Karpas-422 (cell line): ENCODE measurements around the gene NFX1. TPM values are rescaled to one million over a fixed set of nuclear protein-coding genes. Genes with fewer than 3 reads are reported as not detected.
A peak's percentile ranks its signal among the peaks of the same experiment; 100 is the strongest.
"Not testable (repeated sequence)": the region's sequence is repeated elsewhere in the genome, so short reads cannot be mapped to it uniquely, and the experiment has no call there.

Source experiments
- DNase-seq: peaks from one replicate; pipeline ENCODE4 v3.0.0-alpha.2; 2015
- H2AFZ ChIP-seq: fragments of 200-600 bp; sonication (generic); 2 replicates; pipeline ENCODE4 v1.6.1; 2014; ENCODE audit warnings: antibody characterized with exemption, low read length, mixed read lengths
- H3K27ac ChIP-seq: fragments of 200-600 bp; sonication (generic); 2 replicates; pipeline ENCODE4 v1.5.1; 2014; ENCODE audit warnings: mild to moderate bottlenecking, low read length, moderate library complexity
- H3K27me3 ChIP-seq: fragments of 200-600 bp; sonication (generic); 2 replicates; pipeline ENCODE4 v1.6.1; 2014; ENCODE audit warnings: low read length, mixed read lengths
- H3K36me3 ChIP-seq: fragments of 200-600 bp; sonication (generic); 2 replicates; pipeline ENCODE4 v1.6.1; 2014; ENCODE audit warnings: low read length, mixed read lengths; ENCODE audit not compliant: insufficient read depth
- H3K4me1 ChIP-seq: fragments of 200-600 bp; sonication (generic); 2 replicates; pipeline ENCODE4 v1.6.1; 2014; ENCODE audit warnings: mild to moderate bottlenecking, low read length, mixed read lengths
- H3K4me2 ChIP-seq: fragments of 200-600 bp; sonication (generic); 2 replicates; pipeline ENCODE4 v1.6.1; 2014; ENCODE audit warnings: low read length, low read depth, mild to moderate bottlenecking; ENCODE audit not compliant: poor library complexity, severe bottlenecking
- H3K4me3 ChIP-seq: fragments of 200-600 bp; sonication (generic); 2 replicates; pipeline ENCODE4 v1.5.1; 2014; ENCODE audit warnings: mild to moderate bottlenecking, antibody characterized with exemption, low read length, mixed read lengths
- H3K79me2 ChIP-seq: fragments of 200-600 bp; sonication (generic); 2 replicates; pipeline ENCODE4 v1.6.1; 2014; ENCODE audit warnings: mild to moderate bottlenecking, low read length, mixed read lengths
- H3K9ac ChIP-seq: fragments of 200-600 bp; sonication (generic); 2 replicates; pipeline ENCODE4 v1.6.0; 2014; ENCODE audit warnings: low read length
- H3K9me2 ChIP-seq: fragments of 200-600 bp; sonication (generic), shearing (Covaris generic); replicated peaks from 2 replicates; pipeline ENCODE4 v1.6.0; 2014; ENCODE audit warnings: mild to moderate bottlenecking, low read length, moderate library complexity; ENCODE audit not compliant: insufficient read depth
- H3K9me3 ChIP-seq: fragments of 300-700, 200-600 bp; sonication (generic); 2 replicates; pipeline ENCODE4 v1.6.1; 2014; ENCODE audit warnings: low read length, mixed read lengths
- H4K20me1 ChIP-seq: fragments of 200-600 bp; sonication (generic); 2 replicates; pipeline ENCODE4 v1.6.1; 2014; ENCODE audit warnings: mild to moderate bottlenecking, antibody characterized with exemption, low read length, low read depth; ENCODE audit not compliant: insufficient read depth
- total RNA-seq: library from RNA; depleted of rRNA; stranded (reverse); fragments of >200 nt; shearing (Covaris generic); gene quantifications from 2 replicates; pipeline ENCODE4 v1.2.3, GENCODE V29; 2014; ENCODE audit warnings: low replicate concordance

The NFX1 gene
- total RNA-seq, 1 experiment from 2014 or later = 51.4 TPM

DNA sequence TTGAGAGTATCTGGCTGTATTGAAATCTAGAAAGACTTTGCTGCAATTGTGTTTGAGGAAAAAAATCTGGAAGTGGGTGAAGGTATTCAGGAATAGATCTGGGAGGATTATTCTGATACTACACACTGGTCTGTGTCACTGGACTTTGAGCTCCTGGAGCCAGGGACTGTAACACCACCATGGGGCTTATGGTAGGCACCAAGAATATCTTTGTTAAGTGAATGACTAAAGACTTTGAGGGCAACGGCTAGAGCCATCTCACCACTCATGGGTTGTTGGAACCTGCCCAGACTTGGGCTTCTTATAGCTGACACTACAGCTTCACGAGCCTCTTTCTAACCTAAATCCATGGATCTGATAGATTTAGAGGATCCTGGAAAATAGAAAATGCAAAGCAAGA lies 10.2 kb downstream of the NFX1 start:
- Histone ChIP-seq H3K9ac (no peak overlapping the region), H3K4me1 (peaks cover 37% of the 10 kb centered on the region), H2AFZ (no peak overlapping the region), H3K4me2 (no peak overlapping the region), H3K27me3 (no peaks in the 10 kb centered on the region), H3K9me2 (no peaks in the 10 kb centered on the region), H3K9me3 (no peaks in the 10 kb centered on the region), H4K20me1 (peaks cover 16% of the 10 kb centered on the region; the same call in 1 of the 2 replicates), H3K79me2 (peaks cover 87% of the 10 kb centered on the region), H3K4me3 (no peak overlapping the region), H3K36me3 (peaks cover 68% of the 10 kb centered on the region), H3K27ac (no peak overlapping the region)
- DNase-seq = no peak

DNA sequence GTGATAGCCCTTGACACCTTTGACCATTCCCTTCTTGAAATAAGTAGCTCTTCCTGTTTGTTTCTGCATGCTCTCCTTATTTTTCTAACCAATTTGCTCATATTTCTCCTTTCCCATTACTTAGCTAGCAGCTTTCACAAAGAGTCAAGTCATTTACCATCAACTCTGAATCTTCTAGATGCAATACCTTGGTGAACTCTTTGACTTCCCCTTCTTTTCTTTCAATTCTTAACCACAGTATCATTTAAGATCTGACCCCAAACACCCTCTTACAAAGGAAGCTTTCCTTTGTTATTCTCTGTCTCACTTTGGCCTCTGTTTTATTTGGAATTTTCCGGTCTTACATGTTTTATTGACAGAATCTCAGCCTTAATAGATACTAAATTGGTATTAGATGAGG lies 14.0 kb downstream of the NFX1 start:
- H3K4me1 ChIP-seq = peaks cover 10% of the 10 kb centered on the region
- no peak overlapping the region for H2AFZ ChIP-seq
- peaks cover 74% of the 10 kb centered on the region for H3K79me2 ChIP-seq
- H3K36me3 ChIP-seq = peaks cover 74% of the 10 kb centered on the region
- H3K9me2 ChIP-seq = no peaks in the 10 kb centered on the region
- DNase-seq = no peak
- H3K27ac ChIP-seq = peak overlapping the region; percentile 8; the same call in 1 of the 2 replicates
- H3K9me3 ChIP-seq = no peaks in the 10 kb centered on the region
- H3K9ac ChIP-seq = no peak overlapping the region
- H4K20me1 ChIP-seq = 0 out of 2 replicates have a peak, but pooled peaks cover 10% of the 10 kb centered on the region
- H3K4me2 ChIP-seq = no peak overlapping the region
- no peak overlapping the region for H3K4me3 ChIP-seq
- H3K27me3 ChIP-seq = no peaks in the 10 kb centered on the region

DNA sequence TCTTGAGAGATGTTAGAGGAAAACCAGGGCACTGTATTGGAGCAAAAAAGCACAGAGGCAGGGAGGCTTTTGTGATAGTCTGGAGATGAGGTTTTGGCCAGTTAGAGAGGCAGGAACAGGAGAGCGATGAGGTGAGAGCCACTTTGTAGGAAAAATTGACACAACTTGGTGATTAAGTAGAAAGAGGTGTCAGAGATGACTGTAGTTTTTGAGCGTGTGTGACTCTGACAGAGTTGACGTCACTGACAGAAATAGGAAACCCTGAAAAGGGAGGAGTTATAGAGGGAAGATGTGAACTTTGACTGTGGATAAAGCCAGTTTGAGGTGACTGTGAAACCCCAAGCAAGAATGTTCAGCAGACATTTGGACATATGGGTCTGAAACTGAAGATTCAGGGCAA lies 15.7 kb downstream of the NFX1 start:
- Histone ChIP-seq H3K36me3 (peaks cover 65% of the 10 kb centered on the region), H3K9ac (no peak overlapping the region), H3K4me1 (peaks cover 24% of the 10 kb centered on the region), H4K20me1 (0 out of 2 replicates have a peak, but pooled peaks cover 2% of the 10 kb centered on the region), H3K27ac (no peak overlapping the region), H3K4me2 (no peak overlapping the region), H2AFZ (no peak overlapping the region), H3K27me3 (no peaks in the 10 kb centered on the region), H3K9me2 (no peaks in the 10 kb centered on the region), H3K9me3 (no peaks in the 10 kb centered on the region), H3K79me2 (peaks cover 65% of the 10 kb centered on the region), H3K4me3 (no peak overlapping the region)
- no peak for DNase-seq

DNA sequence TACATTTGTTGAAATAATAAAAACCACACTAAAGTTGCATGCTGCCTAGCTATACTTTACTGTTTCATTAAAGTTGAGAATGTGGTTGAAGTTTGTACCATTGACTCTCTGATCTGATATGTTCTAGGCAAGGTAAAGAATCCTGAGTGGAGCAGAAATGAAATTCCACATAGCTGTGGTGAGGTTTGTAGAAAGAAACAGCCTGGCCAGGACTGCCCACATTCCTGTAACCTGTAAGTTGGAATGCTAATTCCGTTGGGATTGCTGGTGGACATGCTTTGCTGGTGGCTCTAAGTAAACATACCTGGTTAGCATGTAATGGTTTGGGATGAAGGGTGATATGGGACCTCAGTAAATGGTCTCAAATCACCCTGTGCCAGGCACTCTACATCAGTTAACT lies 16.8 kb downstream of the NFX1 start:
- DNase-seq = no peak
- Histone ChIP-seq H3K9ac (no peak overlapping the region), H3K4me3 (no peak overlapping the region), H3K36me3 (peaks cover 62% of the 10 kb centered on the region), H3K27me3 (no peaks in the 10 kb centered on the region), H2AFZ (no peak overlapping the region), H3K4me1 (peaks cover 24% of the 10 kb centered on the region), H3K27ac (no peak overlapping the region), H3K4me2 (no peak overlapping the region), H4K20me1 (no peaks in the 10 kb centered on the region), H3K9me3 (no peaks in the 10 kb centered on the region), H3K9me2 (no peaks in the 10 kb centered on the region), H3K79me2 (peaks cover 63% of the 10 kb centered on the region)

DNA sequence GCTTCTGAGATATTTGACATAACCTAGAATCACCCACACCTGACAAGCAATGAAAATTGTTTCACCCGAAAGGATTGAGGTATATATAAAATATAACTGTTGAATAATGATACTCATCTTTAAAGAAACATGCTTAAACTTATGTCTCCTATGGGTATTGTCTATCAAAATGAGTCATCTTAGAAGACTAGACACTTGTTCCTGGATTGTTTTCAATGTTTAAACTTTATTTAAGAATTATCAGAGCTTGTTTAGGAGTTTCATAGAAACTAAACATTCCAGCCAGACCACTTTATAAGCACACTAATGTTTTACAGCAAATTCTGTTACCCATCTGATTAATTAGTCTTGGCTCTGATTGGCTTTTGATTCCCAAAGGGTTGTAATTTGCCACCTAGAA lies 19.6 kb downstream of the NFX1 start:
- Histone ChIP-seq H3K27ac (peak overlapping the region; percentile 55), H3K27me3 (no peaks in the 10 kb centered on the region), H3K9me3 (no peaks in the 10 kb centered on the region), H3K36me3 (peaks cover 61% of the 10 kb centered on the region), H4K20me1 (no peaks in the 10 kb centered on the region), H2AFZ (no peak overlapping the region), H3K4me3 (no peak overlapping the region), H3K79me2 (peaks cover 40% of the 10 kb centered on the region), H3K9me2 (no peaks in the 10 kb centered on the region), H3K4me2 (peak overlapping the region; percentile 18), H3K9ac (no peak overlapping the region), H3K4me1 (peaks cover 24% of the 10 kb centered on the region)
- no peak for DNase-seq

DNA sequence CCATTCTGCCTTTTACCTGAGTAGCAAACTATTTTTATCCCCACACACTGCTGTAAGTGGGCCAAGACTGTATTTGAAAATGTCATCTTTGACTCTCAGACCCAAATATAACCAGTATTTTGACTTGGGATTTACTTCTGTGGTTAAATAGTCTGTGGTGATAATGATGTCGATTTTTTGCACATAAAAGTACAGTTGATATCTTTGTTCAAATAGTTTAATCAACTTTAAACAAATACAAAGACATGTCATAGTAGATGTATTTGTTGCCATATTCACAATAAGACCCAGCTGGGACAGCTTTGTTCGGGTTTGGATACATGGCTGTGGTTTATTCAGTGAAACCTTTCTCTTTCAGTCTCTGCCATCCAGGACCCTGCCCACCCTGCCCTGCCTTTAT lies 20.4 kb downstream of the NFX1 start:
- Histone ChIP-seq H3K27ac (peak overlapping the region; percentile 55), H4K20me1 (no peaks in the 10 kb centered on the region), H3K9me2 (no peaks in the 10 kb centered on the region), H2AFZ (no peak overlapping the region), H3K79me2 (peaks cover 33% of the 10 kb centered on the region), H3K9me3 (no peaks in the 10 kb centered on the region), H3K4me2 (no peak overlapping the region), H3K4me1 (peaks cover 24% of the 10 kb centered on the region), H3K27me3 (no peaks in the 10 kb centered on the region), H3K36me3 (peaks cover 54% of the 10 kb centered on the region), H3K9ac (no peak overlapping the region), H3K4me3 (no peak overlapping the region)
- no peak for DNase-seq

DNA sequence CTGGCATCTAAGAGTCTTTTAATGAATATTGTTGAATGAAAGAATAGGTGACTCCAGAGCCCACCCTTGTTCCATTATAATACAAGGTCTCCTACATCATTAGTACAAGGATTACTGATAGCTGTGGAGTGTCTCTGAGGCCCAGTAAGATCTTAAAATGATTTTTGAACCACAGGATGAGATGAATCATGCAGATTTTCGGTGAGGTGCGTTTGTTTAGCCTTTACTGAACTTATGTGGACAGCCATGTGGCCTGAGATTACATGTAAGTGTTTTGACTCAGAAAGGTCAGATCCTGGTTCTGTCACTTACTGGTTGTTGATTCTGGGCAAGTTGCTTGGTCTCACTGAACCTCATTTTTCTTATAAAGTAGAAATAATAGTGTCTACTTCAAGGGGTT lies 21.6 kb downstream of the NFX1 start:
- H3K4me2 ChIP-seq = no peak overlapping the region
- no peak for DNase-seq

DNA sequence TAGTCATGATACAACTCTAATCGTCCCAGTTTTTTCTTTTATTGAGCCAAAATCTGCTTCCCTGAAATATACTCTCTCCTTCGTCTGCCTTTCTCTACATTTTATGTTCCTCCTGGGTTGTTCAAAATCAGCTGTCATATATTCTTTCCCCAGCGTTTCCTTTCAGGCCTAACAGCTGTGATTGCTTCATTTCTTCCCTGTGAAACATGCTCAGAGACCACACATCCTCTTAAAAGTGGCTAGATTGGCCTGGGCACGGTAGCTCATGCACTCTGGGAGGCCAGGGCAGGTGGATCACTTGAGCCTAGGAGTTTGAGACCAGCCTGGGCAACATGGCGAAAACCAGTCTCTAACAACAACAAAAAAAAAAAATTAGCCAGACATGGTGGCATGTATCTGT lies 25.1 kb downstream of the NFX1 start:
- H3K4me3 ChIP-seq = no peak overlapping the region
- H3K4me1 ChIP-seq = peaks cover 3% of the 10 kb centered on the region
- H3K9ac ChIP-seq = no peak overlapping the region
- peaks cover 61% of the 10 kb centered on the region for H3K36me3 ChIP-seq
- no peak overlapping the region for H3K4me2 ChIP-seq
- H3K27me3 ChIP-seq = no peaks in the 10 kb centered on the region
- 0 out of 2 replicates have a peak, but pooled peaks cover 3% of the 10 kb centered on the region for H4K20me1 ChIP-seq
- no peaks in the 10 kb centered on the region for H3K9me3 ChIP-seq
- DNase-seq = no peak
- peaks cover 13% of the 10 kb centered on the region; the same call in 1 of the 2 replicates for H3K79me2 ChIP-seq
- no peaks in the 10 kb centered on the region for H3K9me2 ChIP-seq
- no peak overlapping the region for H3K27ac ChIP-seq
- H2AFZ ChIP-seq = no peak overlapping the region

More for the DNA sequence above, 21.6 kb downstream of the NFX1 start:
- no peak overlapping the region for H3K9ac ChIP-seq
- H3K9me3 ChIP-seq = no peaks in the 10 kb centered on the region
- peaks cover 54% of the 10 kb centered on the region for H3K36me3 ChIP-seq
- no peaks in the 10 kb centered on the region for H3K27me3 ChIP-seq
- peaks cover 22% of the 10 kb centered on the region for H3K79me2 ChIP-seq
- no peaks in the 10 kb centered on the region for H3K9me2 ChIP-seq
- H3K27ac ChIP-seq = no peak overlapping the region
- no peak overlapping the region for H3K4me3 ChIP-seq
- no peak overlapping the region for H2AFZ ChIP-seq
- no peaks in the 10 kb centered on the region for H4K20me1 ChIP-seq
- H3K4me1 ChIP-seq = peaks cover 24% of the 10 kb centered on the region

DNA sequence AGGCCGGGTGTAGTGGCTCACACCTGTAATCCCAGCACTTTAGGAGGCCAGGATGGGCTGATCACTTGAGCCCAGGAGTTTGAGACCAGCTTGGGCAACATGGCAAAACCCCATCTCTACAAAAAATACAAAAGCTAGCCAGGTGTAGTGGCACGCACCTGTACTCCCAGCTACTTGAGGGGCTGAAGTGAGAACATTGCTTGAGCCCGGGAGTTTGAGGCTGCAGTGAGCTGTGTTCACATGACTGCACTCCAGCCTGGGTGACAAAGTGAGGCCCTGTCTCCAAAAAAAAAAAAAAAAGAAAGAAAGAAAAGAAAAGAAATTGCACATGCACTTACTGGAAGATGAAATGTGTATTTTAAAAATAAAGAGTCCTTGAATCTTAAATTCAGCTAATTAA lies 26.8 kb downstream of the NFX1 start:
- peaks cover 16% of the 10 kb centered on the region; the same call in 1 of the 2 replicates for H3K79me2 ChIP-seq
- not testable (repeated sequence) for H3K9ac ChIP-seq, H3K4me1 ChIP-seq, H3K4me3 ChIP-seq, H3K9me2 ChIP-seq, H3K4me2 ChIP-seq, H3K27me3 ChIP-seq, H4K20me1 ChIP-seq, H3K9me3 ChIP-seq, DNase-seq, H2AFZ ChIP-seq, H3K27ac ChIP-seq
- H3K36me3 ChIP-seq = peaks cover 60% of the 10 kb centered on the region
